Mammary epithelial cell (primary cell): Measurements from ENCODE around the gene SERINC2.

Source experiments
- CTCF ChIP-seq, 2 donors: IDR thresholded peaks in 1 of 2; conservative IDR thresholded peaks in 1 of 2; 2 replicates each; pipeline ENCODE4 v1.5.1; 2011 to 2012; ENCODE audit warnings: inconsistent platforms in 2 of 2, low read length in 2 of 2, mild to moderate bottlenecking in 2 of 2, control low read depth in 1 of 2, low read depth in 1 of 2; ENCODE audit not compliant: insufficient read depth in 1 of 2; ENCODE audit errors: extremely low read depth in 1 of 2
- EZH2 ChIP-seq: IDR thresholded peaks from 2 replicates; pipeline ENCODE4 v1.6.1; 2012; ENCODE audit warnings: low read length, inconsistent platforms, borderline replicate concordance

DNA sequence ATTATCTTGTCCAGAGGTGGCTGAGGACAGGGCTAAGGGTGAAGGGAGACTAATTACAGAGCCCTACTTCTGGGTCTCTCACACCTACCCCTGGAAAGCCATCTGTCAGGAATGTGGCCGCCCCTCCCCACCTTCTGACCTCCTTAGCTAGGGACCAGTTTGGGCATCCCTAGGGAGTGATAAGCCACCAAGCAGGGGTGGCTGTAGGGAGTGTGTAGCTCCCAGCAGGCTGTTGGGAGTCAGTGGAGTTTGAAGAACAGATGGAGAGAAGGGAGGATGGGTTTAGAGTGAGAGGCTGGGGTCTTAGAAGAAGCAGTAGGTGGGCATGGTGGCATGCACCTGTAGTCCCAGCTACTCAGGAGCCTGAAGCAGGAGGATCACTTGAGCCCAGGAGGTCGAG, 808 bp upstream of the SERINC2 start:
- no peak for TF ChIP-seq EZH2
- TF ChIP-seq CTCF (conservative IDR thresholded peaks at IDR 0.05 in 1 of 2, IDR thresholded peaks at IDR 0.05 in 1 of 2; ENCODE audit: extremely low read depth in 1 of 2, insufficient read depth in 1 of 2, low read depth in 1 of 2, low read length in 2 of 2) = no peak
